MCF 10A (cell line): ENCODE data around the gene SPINT3. TPM values are rescaled to one million over a fixed set of nuclear protein-coding genes. Genes with fewer than 3 reads are reported as not detected.

Experiments used
- BruUV-seq: library from RNA; stranded (reverse); fragments of 400-500 nt; replicated peaks from 2 replicates; lab custom pipeline; 2021; lab: Mats Ljungman, UMichigan
- CTCF ChIA-PET: fragments of 300-600 bp; sonication (Branson Sonifier 250); formaldehyde crosslinking; extraction: SDS; loops from one replicate; lab custom pipeline; 2021; ENCODE audit warnings: antibody characterized with exemption, inconsistent platforms; lab: Yijun Ruan, JAX
- POLR2A ChIA-PET: fragments of 300-600, 350-650 bp; sonication (Branson Sonifier 250); formaldehyde crosslinking; extraction: SDS; loops from one replicate; lab custom pipeline; 2020; ENCODE audit warnings: antibody characterized with exemption, inconsistent platforms; lab: Yijun Ruan, JAX
- DNase-seq: peaks from one replicate; pipeline ENCODE4 v3.0.0-alpha.2; 2018; ENCODE audit not compliant: unreplicated experiment
- H3K27ac Mint-ChIP-seq: one replicate; pipeline ENCODE4 v1.8.0; 2022; ENCODE audit warnings: mild to moderate bottlenecking, low read depth, mixed read lengths; ENCODE audit not compliant: unreplicated experiment
- H3K27me3 Mint-ChIP-seq: one replicate; pipeline ENCODE4 v1.8.0; 2022; ENCODE audit warnings: mixed read lengths; ENCODE audit not compliant: insufficient read depth, unreplicated experiment
- H3K36me3 Mint-ChIP-seq: one replicate; pipeline ENCODE4 v1.8.0; 2022; ENCODE audit warnings: mild to moderate bottlenecking, moderate library complexity, mixed read lengths; ENCODE audit not compliant: insufficient read depth, unreplicated experiment
- H3K4me1 Mint-ChIP-seq: one replicate; pipeline ENCODE4 v1.8.0; 2022; ENCODE audit warnings: mixed read lengths; ENCODE audit not compliant: insufficient read depth, unreplicated experiment
- H3K4me3 Mint-ChIP-seq: one replicate; pipeline ENCODE4 v1.8.0; 2022; ENCODE audit warnings: mild to moderate bottlenecking, moderate library complexity, mixed read lengths; ENCODE audit not compliant: unreplicated experiment
- H3K9me3 Mint-ChIP-seq: one replicate; pipeline ENCODE4 v1.8.0; 2022; ENCODE audit warnings: mixed read lengths; ENCODE audit not compliant: unreplicated experiment
- CTCF ChIP-seq: fragments of 200-600 bp; IDR thresholded peaks from one replicate; pipeline ENCODE4 v1.8.0; 2022; ENCODE audit warnings: antibody characterized with exemption, mild to moderate bottlenecking; ENCODE audit not compliant: unreplicated experiment
- intact Hi-C: fragments of 100-400 bp; cut with micrococcal nuclease; formaldehyde crosslinking; loops from 2 replicates; pipeline ENCODE4 v1.14.1; 2022
- total RNA-seq: library from RNA; stranded (reverse); gene quantifications from 2 replicates; pipeline ENCODE4 v1.2.3, GENCODE V29; 2022

The SPINT3 gene
- total RNA-seq, 1 experiment from 2014 or later, result not detected

DNA sequence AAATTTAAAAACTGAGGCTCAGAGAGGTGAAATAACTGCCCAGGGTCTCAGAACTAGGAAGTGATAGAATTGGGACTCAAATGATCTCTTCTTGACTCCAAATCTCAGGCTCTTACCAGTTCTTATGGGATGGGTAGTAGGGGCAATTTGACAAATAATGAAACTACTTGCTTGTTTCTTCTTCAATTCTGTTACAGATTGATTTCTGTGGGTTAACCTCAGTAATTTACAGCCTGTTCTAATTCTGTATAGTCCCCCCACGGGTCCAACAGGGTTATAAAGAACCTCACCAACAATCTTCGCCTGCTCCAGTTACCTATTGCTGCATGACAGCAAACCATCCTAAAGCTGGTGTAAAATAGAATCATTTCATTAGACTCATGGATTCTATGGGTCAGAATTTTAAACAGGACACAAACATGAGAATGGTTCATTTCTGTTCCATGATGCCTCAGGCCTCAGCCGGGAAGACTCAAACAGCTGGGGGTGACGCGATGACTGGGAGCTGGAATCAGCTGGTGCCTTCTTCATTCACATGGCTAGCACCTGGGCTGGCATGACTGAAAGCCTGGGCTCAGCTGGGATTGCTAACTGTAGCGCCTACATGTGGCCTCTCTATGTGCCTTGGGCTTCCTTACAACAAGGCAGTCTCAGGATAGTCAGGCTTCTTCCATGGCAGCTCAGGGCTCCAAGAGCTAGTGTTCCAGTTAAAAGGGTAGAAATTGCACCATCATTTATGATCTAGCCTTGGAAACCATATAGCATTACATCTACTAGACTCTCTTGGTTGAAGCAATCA, 52.5 kb downstream of the SPINT3 start:
- no peaks in the 10 kb centered on the region for H3K27me3 Mint-ChIP-seq
- intact Hi-C loops, result no loop called here
- BruUV-seq, result no TSS peak
- POLR2A ChIA-PET, result interaction anchor here (1.1 to 1.2 kb wide), 2 partner anchors 23 to 209 kb away, joined by 3 read pairs; partner anchors contain the start of gene SLPI
- no peaks in the 10 kb centered on the region for H3K9me3 Mint-ChIP-seq
- H3K36me3 Mint-ChIP-seq, result no peaks in the 10 kb centered on the region
- no peak overlapping the region for H3K4me3 Mint-ChIP-seq
- H3K27ac Mint-ChIP-seq, result no peak overlapping the region
- no peaks in the 10 kb centered on the region for H3K4me1 Mint-ChIP-seq
- CTCF ChIA-PET, result interaction anchor here (0.6 to 2.4 kb wide), 7 partner anchors 10 to 452 kb away, joined by 3 to 14 read pairs (median 3); no protein-coding TSS in a partner anchor
- TF ChIP-seq CTCF, result no peak
- no peak for DNase-seq

Other genes with a start within 250 kb of the SPINT3 start
- gene RBPJL, start 208.8 kb downstream of the SPINT3 start, total RNA-seq, result not detected in 2 replicates
- gene MATN4, start 207.3 kb downstream of the SPINT3 start, total RNA-seq, result 0.20 TPM in 1 of 2 replicates, not detected in the other
- gene SDC4, start 167.2 kb downstream of the SPINT3 start, total RNA-seq, result 180 and 209 TPM in 2 replicates
- gene SYS1, start 152.5 kb downstream of the SPINT3 start, total RNA-seq, result 19.1 and 28.2 TPM in 2 replicates
- not detected in 2 replicates for gene TP53TG5, start 137.3 kb downstream of the SPINT3 start, total RNA-seq
- 9.1 and 13.0 TPM in 2 replicates for gene DBNDD2, start 107.3 kb downstream of the SPINT3 start, total RNA-seq
- 79.4 and 84.3 TPM in 2 replicates for gene PIGT, start 99.5 kb downstream of the SPINT3 start, total RNA-seq
- gene WFDC2, start 45.9 kb downstream of the SPINT3 start, total RNA-seq, result not detected in 2 replicates
- gene WFDC6, start 23.9 kb upstream of the SPINT3 start, total RNA-seq, result not detected in 2 replicates
- gene EPPIN, start 31.8 kb upstream of the SPINT3 start, total RNA-seq, result not detected in 2 replicates
- gene WFDC8, start 63.7 kb upstream of the SPINT3 start, total RNA-seq, result not detected in 2 replicates
- gene WFDC10A, start 114.1 kb upstream of the SPINT3 start, total RNA-seq, result not detected in 2 replicates
- gene WFDC9, start 115.7 kb upstream of the SPINT3 start, total RNA-seq, result not detected in 2 replicates
- gene WFDC11, start 154.6 kb upstream of the SPINT3 start, total RNA-seq, result not detected in 2 replicates
- gene WFDC13, start 186.4 kb upstream of the SPINT3 start, total RNA-seq, result not detected in 2 replicates
- not detected in 2 replicates for gene WFDC10B, start 189.4 kb upstream of the SPINT3 start, total RNA-seq
- not detected in 2 replicates for gene SPINT4, start 206.7 kb upstream of the SPINT3 start, total RNA-seq